Activated naive CD4-positive, alpha-beta T cell treated with anti-CD3 and anti-CD28 coated beads, Interleukin-2, amount 50 U/mL, for 16 hours (primary cell): ENCODE measurements around the gene CPM.
"Not testable (repeated sequence)": the region's sequence is repeated elsewhere in the genome, so short reads cannot be mapped to it uniquely, and the experiment has no call there.

Source experiments
- DNase-seq: peaks from one replicate; pipeline ENCODE4 v3.0.0-alpha.2; 2020

The CPM gene

DNA sequence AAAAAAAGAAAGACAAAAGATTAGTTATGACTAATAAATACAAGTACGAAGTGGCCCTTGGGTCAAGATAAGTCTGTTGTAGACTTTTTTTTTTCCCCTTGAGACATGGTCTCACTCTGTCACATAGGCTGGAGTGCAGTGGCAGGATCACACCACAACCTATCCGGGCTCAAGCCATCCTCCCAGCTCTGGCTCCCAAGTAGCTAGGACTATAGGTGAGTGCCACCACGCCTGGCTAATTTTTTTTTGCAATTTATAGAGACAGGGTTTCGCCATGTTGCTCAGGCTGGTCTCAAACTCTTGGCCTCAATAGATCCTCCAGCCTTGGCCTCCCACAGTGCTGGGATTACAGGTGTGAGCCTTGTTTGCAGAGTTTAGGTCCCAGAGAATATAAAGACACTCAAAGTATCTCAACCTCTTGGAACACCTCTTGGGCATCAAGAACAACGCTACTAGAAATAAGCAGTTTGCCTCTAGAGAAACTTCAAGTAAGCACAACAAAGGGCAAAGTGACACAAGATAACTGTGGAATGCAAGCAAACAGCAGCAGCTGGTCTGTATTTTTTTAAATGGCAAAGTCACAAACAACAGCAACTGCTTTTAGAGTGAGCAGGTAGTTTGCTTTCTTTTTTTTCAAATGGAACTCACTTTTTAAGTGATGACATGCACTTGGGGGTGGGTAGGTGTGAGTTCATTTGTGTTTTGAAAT lies 128.9 kb downstream of the CPM start:
- DNase-seq: no peak

DNA sequence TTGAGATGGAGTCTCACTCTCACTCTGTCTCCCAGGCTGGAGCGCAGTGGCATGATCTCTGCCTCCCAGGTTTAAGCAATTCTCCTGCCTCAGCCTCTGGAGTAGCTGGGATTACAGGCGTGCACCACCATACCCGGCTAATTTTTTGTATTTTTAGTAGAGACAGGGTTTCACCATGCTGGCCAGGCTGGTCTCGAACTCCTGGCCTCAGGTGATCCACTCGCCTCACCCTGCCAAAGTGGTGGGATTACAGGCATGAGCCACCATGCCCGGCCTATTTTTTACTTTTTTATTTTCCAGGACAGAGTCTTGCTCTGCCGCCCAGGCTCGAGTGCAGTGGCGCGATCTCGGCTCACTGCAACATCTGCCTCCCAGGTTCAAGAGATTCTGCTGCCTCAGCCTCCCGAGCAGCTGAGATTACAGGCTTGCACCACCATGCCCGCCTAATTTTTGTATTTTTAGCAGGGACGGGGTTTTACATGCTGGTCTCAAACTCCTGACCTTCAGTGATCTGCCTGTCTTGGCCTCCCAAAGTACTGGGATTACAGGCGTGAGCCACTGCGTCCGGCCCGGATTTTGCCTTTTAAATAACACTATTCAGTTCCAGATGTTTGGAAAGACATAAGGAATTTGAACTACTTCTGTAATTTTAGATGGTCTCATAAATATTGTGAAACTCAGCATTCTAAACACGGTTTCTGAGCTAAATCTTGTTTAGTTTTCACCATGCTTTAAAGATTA lies 129.9 kb downstream of the CPM start:
- not testable (repeated sequence) for DNase-seq

DNA sequence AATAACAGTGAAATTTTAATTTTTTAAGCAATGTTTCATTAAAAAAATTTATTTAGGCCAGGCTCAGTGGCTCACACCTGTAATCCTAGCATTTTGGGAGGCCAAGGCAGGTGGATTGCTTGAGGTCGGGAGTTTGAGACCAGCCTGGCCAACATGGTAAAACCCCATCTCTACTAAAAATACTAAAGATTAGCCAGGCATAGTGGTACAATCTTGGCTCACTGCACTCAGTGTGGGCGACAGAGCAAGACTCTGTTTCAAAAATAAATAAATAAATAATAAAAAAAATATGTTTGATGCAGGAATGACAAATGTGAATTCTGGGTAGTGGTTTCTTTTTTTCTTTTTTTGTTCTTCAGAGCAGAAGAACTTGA lies 130.6 kb downstream of the CPM start:
- not testable (repeated sequence) for DNase-seq
